Measurements from ENCODE around the gene SMCO2. TPM values are rescaled to one million over a fixed set of nuclear protein-coding genes. Genes with fewer than 3 reads are reported as not detected.

The SMCO2 gene
- total and polyA plus RNA-seq, 2 of the 13 experiments (the other 11 are each of a cell fraction or from before 2014, with no cell fraction given), result 0.15 TPM; not detected in 1

- POLR2A ChIA-PET, result interaction anchor here (1.5 kb wide), 1 partner anchor 15 kb away, joined by 3 read pairs; no protein-coding TSS in a partner anchor
- no peak overlapping the region for H3K27ac ChIP-seq (ENCODE audit: extremely low read length, insufficient read depth, low read length)
- no peak for ATAC-seq
Observed at GRCh38 chr12:27545665-27546064, 99.1 kb downstream of the SMCO2 start.

More at GRCh38 chr12:27545665-27546064, 99.1 kb downstream of the SMCO2 start:
- no peak for FAIRE-seq
- no TSS peak for BruUV-seq (replicated peaks)
- DNase-seq (ENCODE audit: low spot score), result no peak
- Histone ChIP-seq H3K27me3 (ENCODE audit: control insufficient read depth in 1 of 2, insufficient read depth in 2 of 2, low read length in 2 of 2) (no peaks in the 10 kb centered on the region), H2AFZ (ENCODE audit: low read length) (no peak overlapping the region), H3K4me1 (ENCODE audit: insufficient read depth, low read length) (peaks cover 65% of the 10 kb centered on the region), H3K9me3 (ENCODE audit: low read length) (no peaks in the 10 kb centered on the region), H3K4me2 (ENCODE audit: low read depth, low read length) (no peak overlapping the region), H3K9ac (ENCODE audit: insufficient read depth, low read depth, low read length) (no peak overlapping the region), H3K36me3 (replicated peaks in 1 of 2; ENCODE audit: control insufficient read depth in 1 of 2, insufficient read depth in 2 of 2, low read length in 2 of 2) (no peaks in the 10 kb centered on the region), H3K4me3 (replicated peaks in 1 of 3; ENCODE audit: insufficient read depth in 1 of 3, low read depth in 2 of 3, low read length in 3 of 3) (no peak overlapping the region), H3K79me2 (ENCODE audit: insufficient read depth, low read length) (peaks cover 13% of the 10 kb centered on the region), H4K20me1 (ENCODE audit: insufficient read depth, low read length) (no peaks in the 10 kb centered on the region; the same call in 1 of the 2 replicates)
- in situ Hi-C loops (cut with HindIII; ENCODE audit: extremely low pct_ligation_motif_present, low pct_unique_long_range_greater_than_20kb), result no loop called here
- CTCF ChIA-PET (ENCODE audit: low intra/inter-chr PET ratio, low total read pairs), result no interaction called here
- 91% methylated on average over 9 of the region's 9 CpGs for WGBS (ENCODE audit: low lambda C conversion rate)
- intact Hi-C loops (cut with micrococcal nuclease; ENCODE audit: unreplicated experiment), result loop anchor here (5.0 kb wide), 1 partner anchor 92 kb away; no protein-coding TSS in a partner anchor
- TF ChIP-seq POLR2A (IDR thresholded peaks at IDR 0.05; ENCODE audit: insufficient read depth in 1 of 2, low read depth in 2 of 2, low read length in 2 of 2) (no peak), ZNF598 (CRISPR knock-in tag; IDR thresholded peaks at IDR 0.05; ENCODE audit: borderline replicate concordance) (no peak), KDM4B (CRISPR knock-in tag; IDR thresholded peaks at IDR 0.05) (no peak), RFXAP (CRISPR knock-in tag; IDR thresholded peaks at IDR 0.05; ENCODE audit: borderline replicate concordance) (no peak), WIZ (CRISPR knock-in tag; IDR thresholded peaks at IDR 0.05) (no peak), KAT7 (CRISPR knock-in tag; IDR thresholded peaks at IDR 0.05; ENCODE audit: borderline replicate concordance) (no peak), SSRP1 (CRISPR knock-in tag; IDR thresholded peaks at IDR 0.05) (no peak), ZSCAN12 (CRISPR knock-in tag; IDR thresholded peaks at IDR 0.05) (no peak), TGIF2 (CRISPR knock-in tag; IDR thresholded peaks at IDR 0.05) (no peak), SATB2 (CRISPR knock-in tag; IDR thresholded peaks at IDR 0.05) (no peak), MYNN (CRISPR knock-in tag; IDR thresholded peaks at IDR 0.05; ENCODE audit: low read depth) (no peak), REPIN1 (CRISPR knock-in tag; IDR thresholded peaks at IDR 0.05; ENCODE audit: borderline replicate concordance, low read depth) (no peak), ZNF615 (CRISPR knock-in tag; IDR thresholded peaks at IDR 0.05; ENCODE audit: borderline replicate concordance) (no peak), KDM5A (IDR thresholded peaks at IDR 0.05; ENCODE audit: borderline replicate concordance, low read length) (no peak)
- TF ChIP-seq, protein P1, sequence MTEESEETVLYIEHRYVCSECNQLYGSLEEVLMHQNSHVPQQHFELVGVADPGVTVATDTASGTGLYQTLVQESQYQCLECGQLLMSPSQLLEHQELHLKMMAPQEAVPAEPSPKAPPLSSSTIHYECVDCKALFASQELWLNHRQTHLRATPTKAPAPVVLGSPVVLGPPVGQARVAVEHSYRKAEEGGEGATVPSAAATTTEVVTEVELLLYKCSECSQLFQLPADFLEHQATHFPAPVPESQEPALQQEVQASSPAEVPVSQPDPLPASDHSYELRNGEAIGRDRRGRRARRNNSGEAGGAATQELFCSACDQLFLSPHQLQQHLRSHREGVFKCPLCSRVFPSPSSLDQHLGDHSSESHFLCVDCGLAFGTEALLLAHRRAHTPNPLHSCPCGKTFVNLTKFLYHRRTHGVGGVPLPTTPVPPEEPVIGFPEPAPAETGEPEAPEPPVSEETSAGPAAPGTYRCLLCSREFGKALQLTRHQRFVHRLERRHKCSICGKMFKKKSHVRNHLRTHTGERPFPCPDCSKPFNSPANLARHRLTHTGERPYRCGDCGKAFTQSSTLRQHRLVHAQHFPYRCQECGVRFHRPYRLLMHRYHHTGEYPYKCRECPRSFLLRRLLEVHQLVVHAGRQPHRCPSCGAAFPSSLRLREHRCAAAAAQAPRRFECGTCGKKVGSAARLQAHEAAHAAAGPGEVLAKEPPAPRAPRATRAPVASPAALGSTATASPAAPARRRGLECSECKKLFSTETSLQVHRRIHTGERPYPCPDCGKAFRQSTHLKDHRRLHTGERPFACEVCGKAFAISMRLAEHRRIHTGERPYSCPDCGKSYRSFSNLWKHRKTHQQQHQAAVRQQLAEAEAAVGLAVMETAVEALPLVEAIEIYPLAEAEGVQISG (CRISPR knock-in tag; IDR thresholded peaks at IDR 0.05), result no peak
- TF ChIP-seq, protein P2, sequence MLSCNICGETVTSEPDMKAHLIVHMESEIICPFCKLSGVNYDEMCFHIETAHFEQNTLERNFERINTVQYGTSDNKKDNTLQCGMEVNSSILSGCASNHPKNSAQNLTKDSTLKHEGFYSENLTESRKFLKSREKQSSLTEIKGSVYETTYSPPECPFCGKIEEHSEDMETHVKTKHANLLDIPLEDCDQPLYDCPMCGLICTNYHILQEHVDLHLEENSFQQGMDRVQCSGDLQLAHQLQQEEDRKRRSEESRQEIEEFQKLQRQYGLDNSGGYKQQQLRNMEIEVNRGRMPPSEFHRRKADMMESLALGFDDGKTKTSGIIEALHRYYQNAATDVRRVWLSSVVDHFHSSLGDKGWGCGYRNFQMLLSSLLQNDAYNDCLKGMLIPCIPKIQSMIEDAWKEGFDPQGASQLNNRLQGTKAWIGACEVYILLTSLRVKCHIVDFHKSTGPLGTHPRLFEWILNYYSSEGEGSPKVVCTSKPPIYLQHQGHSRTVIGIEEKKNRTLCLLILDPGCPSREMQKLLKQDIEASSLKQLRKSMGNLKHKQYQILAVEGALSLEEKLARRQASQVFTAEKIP (CRISPR knock-in tag; IDR thresholded peaks at IDR 0.05; ENCODE audit: borderline replicate concordance), result no peak

All from HepG2 (cell line).